ENCODE data around the gene PUS1. TPM values are rescaled to one million over a fixed set of nuclear protein-coding genes. Genes with fewer than 3 reads are reported as not detected.

The PUS1 gene
- polyA plus RNA-seq, 1 donor from 2014 or later, result 14.3 TPM

DNA sequence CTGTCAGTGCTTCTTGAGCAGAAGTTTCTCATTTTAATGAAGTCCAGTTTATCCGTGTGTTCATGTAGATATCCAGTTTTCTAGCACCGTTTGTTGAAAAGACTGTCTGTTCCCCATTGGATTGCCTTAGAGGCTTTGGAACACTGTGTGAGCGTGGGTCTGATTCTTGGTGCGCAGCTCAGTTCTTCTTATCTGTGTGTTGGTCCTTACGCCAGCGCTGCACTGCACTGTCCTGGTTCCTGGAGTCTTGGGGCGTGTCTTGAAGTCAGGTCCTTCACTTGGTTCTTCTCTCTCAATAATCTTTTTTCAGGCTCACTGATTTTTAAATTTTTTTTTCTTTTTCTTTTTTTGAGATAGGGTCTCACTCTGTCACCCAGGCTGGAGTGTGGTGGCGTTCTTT, 46.2 kb downstream of the PUS1 start:
- Histone ChIP-seq H3K27me3 (ENCODE audit: insufficient read depth, low read depth, low read length) (no peaks in the 10 kb centered on the region), H3K9me3 (ENCODE audit: low read length) (no peaks in the 10 kb centered on the region), H3K79me2 (replicated peaks; ENCODE audit: insufficient read depth, low read length) (peaks cover 34% of the 10 kb centered on the region), H3F3A (ENCODE audit: insufficient read depth, low read length, poor library complexity, severe bottlenecking) (no peaks in the 10 kb centered on the region), H4K20me1 (ENCODE audit: insufficient read depth) (no peaks in the 10 kb centered on the region), H3K4me3 (ENCODE audit: low read length) (no peak overlapping the region), H3K9me2 (ENCODE audit: insufficient read depth, low read length) (no peaks in the 10 kb centered on the region), H3K4me2 (ENCODE audit: low read length) (no peak overlapping the region), H3K9ac (ENCODE audit: low read length) (no peak overlapping the region), H3K36me3 (ENCODE audit: insufficient read depth, low read length) (no peaks in the 10 kb centered on the region), H3K27ac (ENCODE audit: low read length) (no peak overlapping the region), H2AFZ (ENCODE audit: low read depth, low read length) (no peak overlapping the region)
- TF ChIP-seq, protein P1, sequence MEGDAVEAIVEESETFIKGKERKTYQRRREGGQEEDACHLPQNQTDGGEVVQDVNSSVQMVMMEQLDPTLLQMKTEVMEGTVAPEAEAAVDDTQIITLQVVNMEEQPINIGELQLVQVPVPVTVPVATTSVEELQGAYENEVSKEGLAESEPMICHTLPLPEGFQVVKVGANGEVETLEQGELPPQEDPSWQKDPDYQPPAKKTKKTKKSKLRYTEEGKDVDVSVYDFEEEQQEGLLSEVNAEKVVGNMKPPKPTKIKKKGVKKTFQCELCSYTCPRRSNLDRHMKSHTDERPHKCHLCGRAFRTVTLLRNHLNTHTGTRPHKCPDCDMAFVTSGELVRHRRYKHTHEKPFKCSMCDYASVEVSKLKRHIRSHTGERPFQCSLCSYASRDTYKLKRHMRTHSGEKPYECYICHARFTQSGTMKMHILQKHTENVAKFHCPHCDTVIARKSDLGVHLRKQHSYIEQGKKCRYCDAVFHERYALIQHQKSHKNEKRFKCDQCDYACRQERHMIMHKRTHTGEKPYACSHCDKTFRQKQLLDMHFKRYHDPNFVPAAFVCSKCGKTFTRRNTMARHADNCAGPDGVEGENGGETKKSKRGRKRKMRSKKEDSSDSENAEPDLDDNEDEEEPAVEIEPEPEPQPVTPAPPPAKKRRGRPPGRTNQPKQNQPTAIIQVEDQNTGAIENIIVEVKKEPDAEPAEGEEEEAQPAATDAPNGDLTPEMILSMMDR (IDR thresholded peaks at IDR 0.05; ENCODE audit: poor library complexity, severe bottlenecking), result no peak
- no peak for TF ChIP-seq EP300 (conservative IDR thresholded peaks at IDR 0.05; ENCODE audit: poor library complexity, severe bottlenecking)
- TF ChIP-seq EZH2 (IDR thresholded peaks at IDR 0.05; ENCODE audit: borderline replicate concordance, insufficient read depth, low read length, poor library complexity, severe bottlenecking), result no peak
- TF ChIP-seq TAF1 (IDR thresholded peaks at IDR 0.05; ENCODE audit: low read depth), result no peak
- TF ChIP-seq RAD21 (conservative IDR thresholded peaks at IDR 0.05), result no peak
- no peak for TF ChIP-seq SMC3 (conservative IDR thresholded peaks at IDR 0.05; ENCODE audit: poor library complexity)
- TF ChIP-seq POLR2AphosphoS5 (IDR thresholded peaks at IDR 0.05), result no peak
- TF ChIP-seq, protein P2, sequence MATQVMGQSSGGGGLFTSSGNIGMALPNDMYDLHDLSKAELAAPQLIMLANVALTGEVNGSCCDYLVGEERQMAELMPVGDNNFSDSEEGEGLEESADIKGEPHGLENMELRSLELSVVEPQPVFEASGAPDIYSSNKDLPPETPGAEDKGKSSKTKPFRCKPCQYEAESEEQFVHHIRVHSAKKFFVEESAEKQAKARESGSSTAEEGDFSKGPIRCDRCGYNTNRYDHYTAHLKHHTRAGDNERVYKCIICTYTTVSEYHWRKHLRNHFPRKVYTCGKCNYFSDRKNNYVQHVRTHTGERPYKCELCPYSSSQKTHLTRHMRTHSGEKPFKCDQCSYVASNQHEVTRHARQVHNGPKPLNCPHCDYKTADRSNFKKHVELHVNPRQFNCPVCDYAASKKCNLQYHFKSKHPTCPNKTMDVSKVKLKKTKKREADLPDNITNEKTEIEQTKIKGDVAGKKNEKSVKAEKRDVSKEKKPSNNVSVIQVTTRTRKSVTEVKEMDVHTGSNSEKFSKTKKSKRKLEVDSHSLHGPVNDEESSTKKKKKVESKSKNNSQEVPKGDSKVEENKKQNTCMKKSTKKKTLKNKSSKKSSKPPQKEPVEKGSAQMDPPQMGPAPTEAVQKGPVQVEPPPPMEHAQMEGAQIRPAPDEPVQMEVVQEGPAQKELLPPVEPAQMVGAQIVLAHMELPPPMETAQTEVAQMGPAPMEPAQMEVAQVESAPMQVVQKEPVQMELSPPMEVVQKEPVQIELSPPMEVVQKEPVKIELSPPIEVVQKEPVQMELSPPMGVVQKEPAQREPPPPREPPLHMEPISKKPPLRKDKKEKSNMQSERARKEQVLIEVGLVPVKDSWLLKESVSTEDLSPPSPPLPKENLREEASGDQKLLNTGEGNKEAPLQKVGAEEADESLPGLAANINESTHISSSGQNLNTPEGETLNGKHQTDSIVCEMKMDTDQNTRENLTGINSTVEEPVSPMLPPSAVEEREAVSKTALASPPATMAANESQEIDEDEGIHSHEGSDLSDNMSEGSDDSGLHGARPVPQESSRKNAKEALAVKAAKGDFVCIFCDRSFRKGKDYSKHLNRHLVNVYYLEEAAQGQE (IDR thresholded peaks at IDR 0.05; ENCODE audit: borderline replicate concordance), result no peak
- TF ChIP-seq MXI1 (conservative IDR thresholded peaks at IDR 0.05; ENCODE audit: poor library complexity, severe bottlenecking), result no peak

DNA sequence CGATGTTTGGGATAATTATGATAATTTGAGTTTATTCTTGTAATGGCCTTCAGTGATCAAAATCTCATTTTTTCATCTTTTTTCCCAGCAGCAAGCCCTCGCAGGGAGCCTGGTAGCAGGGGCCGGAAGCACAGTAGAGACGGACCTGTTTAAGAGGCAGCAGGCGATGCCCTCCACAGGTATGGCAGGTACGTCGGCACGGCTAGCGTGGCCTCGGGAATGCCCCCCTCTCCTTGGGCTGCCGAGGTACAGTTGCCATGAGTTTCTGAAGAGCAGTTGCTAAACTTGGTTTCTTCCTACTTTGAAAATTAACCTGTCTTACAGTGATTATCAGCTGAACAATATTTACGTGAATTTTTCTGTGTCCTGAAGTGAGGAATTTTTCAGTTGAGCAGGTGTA, 50.5 kb downstream of the PUS1 start:
- no peaks in the 10 kb centered on the region for H3F3A ChIP-seq (ENCODE audit: insufficient read depth, low read length, poor library complexity, severe bottlenecking)
- H4K20me1 ChIP-seq (ENCODE audit: insufficient read depth), result no peaks in the 10 kb centered on the region
- TF ChIP-seq POLR2AphosphoS5 (IDR thresholded peaks at IDR 0.05) (no peak), TAF1 (IDR thresholded peaks at IDR 0.05; ENCODE audit: low read depth) (no peak)

DNA sequence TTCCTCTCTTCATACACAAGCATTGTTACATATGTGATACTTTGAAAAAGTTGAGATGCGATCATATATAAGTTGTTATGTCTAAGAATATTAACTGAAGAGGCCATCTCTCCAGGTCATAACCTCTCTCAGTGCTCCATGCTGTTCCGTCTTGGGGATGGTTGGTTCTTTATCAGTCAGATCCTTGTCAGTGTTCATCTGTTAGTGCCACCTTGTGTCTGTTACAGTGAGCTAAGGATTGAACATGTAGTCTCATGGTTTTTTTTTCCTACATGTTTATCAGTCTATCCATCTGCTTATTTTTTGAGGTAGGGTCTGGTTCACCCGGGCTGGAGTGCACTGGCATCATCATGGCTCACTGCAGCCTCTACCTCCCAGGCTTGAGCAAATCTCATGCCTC, 51.2 kb downstream of the PUS1 start:
- no peaks in the 10 kb centered on the region for H3K36me3 ChIP-seq (ENCODE audit: insufficient read depth, low read length)
- H2AFZ ChIP-seq (ENCODE audit: low read depth, low read length), result no peak overlapping the region
- H3K27ac ChIP-seq (ENCODE audit: low read length), result no peak overlapping the region
- no peak overlapping the region for H3K4me3 ChIP-seq (ENCODE audit: low read length)
- H3K9me3 ChIP-seq (ENCODE audit: low read length), result no peaks in the 10 kb centered on the region
- peaks cover 17% of the 10 kb centered on the region for H3K79me2 ChIP-seq (replicated peaks; ENCODE audit: insufficient read depth, low read length)
- H3K9me2 ChIP-seq (ENCODE audit: insufficient read depth, low read length), result no peaks in the 10 kb centered on the region
- no peaks in the 10 kb centered on the region for H4K20me1 ChIP-seq (ENCODE audit: insufficient read depth)
- H3K4me2 ChIP-seq (ENCODE audit: low read length), result no peak overlapping the region
- no peak overlapping the region for H3K9ac ChIP-seq (ENCODE audit: low read length)
- no peaks in the 10 kb centered on the region for H3K27me3 ChIP-seq (ENCODE audit: insufficient read depth, low read depth, low read length)
- H3F3A ChIP-seq (ENCODE audit: insufficient read depth, low read length, poor library complexity, severe bottlenecking), result no peaks in the 10 kb centered on the region
- no peak for TF ChIP-seq TAF1 (IDR thresholded peaks at IDR 0.05; ENCODE audit: low read depth)
- TF ChIP-seq EP300 (conservative IDR thresholded peaks at IDR 0.05; ENCODE audit: poor library complexity, severe bottlenecking), result no peak
- no peak for TF ChIP-seq MXI1 (conservative IDR thresholded peaks at IDR 0.05; ENCODE audit: poor library complexity, severe bottlenecking)
- TF ChIP-seq EZH2 (IDR thresholded peaks at IDR 0.05; ENCODE audit: borderline replicate concordance, insufficient read depth, low read length, poor library complexity, severe bottlenecking), result no peak
- no peak for TF ChIP-seq POLR2AphosphoS5 (IDR thresholded peaks at IDR 0.05)
- TF ChIP-seq, protein P2 (IDR thresholded peaks at IDR 0.05; ENCODE audit: borderline replicate concordance), result no peak
- peak; percentile 34 for TF ChIP-seq RAD21 (conservative IDR thresholded peaks at IDR 0.05)
- TF ChIP-seq SMC3 (conservative IDR thresholded peaks at IDR 0.05; ENCODE audit: poor library complexity), result peak; percentile 22
- TF ChIP-seq, protein P1 (IDR thresholded peaks at IDR 0.05; ENCODE audit: poor library complexity, severe bottlenecking), result peak; percentile 46

More for the DNA sequence above, 50.5 kb downstream of the PUS1 start:
- no peaks in the 10 kb centered on the region for H3K36me3 ChIP-seq (ENCODE audit: insufficient read depth, low read length)
- no peak overlapping the region for H3K27ac ChIP-seq (ENCODE audit: low read length)
- peaks cover 18% of the 10 kb centered on the region for H3K79me2 ChIP-seq (replicated peaks; ENCODE audit: insufficient read depth, low read length)
- H3K9me3 ChIP-seq (ENCODE audit: low read length), result no peaks in the 10 kb centered on the region
- H3K4me2 ChIP-seq (ENCODE audit: low read length), result no peak overlapping the region
- no peak overlapping the region for H3K9ac ChIP-seq (ENCODE audit: low read length)
- H3K9me2 ChIP-seq (ENCODE audit: insufficient read depth, low read length), result no peaks in the 10 kb centered on the region
- no peak overlapping the region for H2AFZ ChIP-seq (ENCODE audit: low read depth, low read length)
- no peak overlapping the region for H3K4me3 ChIP-seq (ENCODE audit: low read length)
- no peaks in the 10 kb centered on the region for H3K27me3 ChIP-seq (ENCODE audit: insufficient read depth, low read depth, low read length)
